Osteoblast (primary cell): ENCODE data around the gene CD300LB. TPM values are rescaled to one million over a fixed set of nuclear protein-coding genes. Genes with fewer than 3 reads are reported as not detected.

Experiments used
- DNase-seq: peaks from one replicate; pipeline ENCODE4 v3.0.0; 2011; ENCODE audit warnings: low spot score, mixed read lengths; ENCODE audit not compliant: insufficient read length; ENCODE audit errors: missing footprints
- H2AFZ ChIP-seq: 2 replicates; pipeline ENCODE4 v1.6.0; 2011; ENCODE audit warnings: mild to moderate bottlenecking, low read length
- H3K27ac ChIP-seq: 2 replicates; pipeline ENCODE4 v1.5.1; 2011; ENCODE audit warnings: mild to moderate bottlenecking, low read depth, low read length, moderate library complexity
- H3K27me3 ChIP-seq: 2 replicates; pipeline ENCODE4 v1.6.0; 2012; ENCODE audit warnings: mild to moderate bottlenecking, control low read depth, inconsistent platforms, low read length, moderate library complexity; ENCODE audit not compliant: insufficient read depth
- H3K36me3 ChIP-seq: 2 replicates; pipeline ENCODE4 v1.5.1; 2011; ENCODE audit warnings: mild to moderate bottlenecking, low read length, control low read depth, moderate library complexity; ENCODE audit not compliant: insufficient read depth
- H3K4me1 ChIP-seq: 2 replicates; pipeline ENCODE4 v1.5.1; 2011; ENCODE audit warnings: mild to moderate bottlenecking, low read length, control low read depth, moderate library complexity; ENCODE audit not compliant: insufficient read depth
- H3K4me2 ChIP-seq: 2 replicates; pipeline ENCODE4 v1.6.0; 2011; ENCODE audit warnings: mild to moderate bottlenecking, low read length; ENCODE audit not compliant: insufficient read depth
- H3K4me3 ChIP-seq: fragments of 200-600 bp; sonication (generic); 3 replicates; pipeline ENCODE4 v1.5.1; 2012; ENCODE audit warnings: mild to moderate bottlenecking, low read length, inconsistent platforms; ENCODE audit not compliant: insufficient read depth
- H3K79me2 ChIP-seq: 2 replicates; pipeline ENCODE4 v1.6.0; 2012; ENCODE audit warnings: mild to moderate bottlenecking, low read length, control low read depth, inconsistent platforms; ENCODE audit not compliant: insufficient read depth
- H3K9me3 ChIP-seq: 2 replicates; pipeline ENCODE4 v1.5.1; 2011; ENCODE audit warnings: low read depth, low read length, control low read depth
- H4K20me1 ChIP-seq: 2 replicates; pipeline ENCODE4 v1.6.0; 2012; ENCODE audit warnings: mild to moderate bottlenecking, low read length, control low read depth; ENCODE audit not compliant: insufficient read depth
- total RNA-seq: library from RNA; depleted of rRNA; stranded (reverse); fragments of >200 nt; gene quantifications from 2 replicates; pipeline ENCODE4 v1.2.3, GENCODE V29; 2012
- TF ChIP-seq, protein P1 (sequence below): IDR thresholded peaks from 2 replicates; pipeline ENCODE4 v1.5.1; 2011; ENCODE audit warnings: mild to moderate bottlenecking, low read depth, low read length, moderate library complexity; ENCODE audit errors: extremely low read depth

CD300LB gene
- total RNA-seq, 1 donor, result not detected

DNA sequence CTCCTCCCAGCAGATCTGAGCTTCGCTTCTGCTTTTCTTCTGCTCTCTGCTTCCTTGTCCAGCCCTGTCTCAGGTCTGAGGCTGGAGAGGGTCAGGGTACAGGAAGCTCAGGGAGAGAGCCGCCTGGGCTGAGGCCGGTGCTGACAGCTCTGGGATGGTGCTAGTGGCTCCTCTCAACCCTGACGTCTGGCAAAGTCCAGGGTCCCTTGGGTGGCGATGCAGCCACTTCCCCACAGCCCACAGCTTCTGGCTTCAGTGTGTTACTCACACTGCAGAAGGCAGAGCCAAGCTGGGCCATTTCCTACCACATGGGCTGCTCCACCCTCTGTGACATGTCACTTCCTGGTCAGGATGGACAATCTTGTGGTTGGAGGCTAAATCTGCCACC, 14.6 kb upstream of the CD300LB start, which contains the start of gene CD300C:
Gene CD300C, minus strand, starts transcription at position 273 of the 388 bp plus-strand sequence. CDS start 333 bp downstream, outside the sequence.
- no peaks in the 10 kb centered on the region for H3K79me2 ChIP-seq
- no peaks in the 10 kb centered on the region for H3K36me3 ChIP-seq
- no peaks in the 10 kb centered on the region for H3K27me3 ChIP-seq
- no peaks in the 10 kb centered on the region for H3K4me1 ChIP-seq
- H3K27ac ChIP-seq, result no peak within 1 kb of the TSS
- no peak within 1 kb of the TSS for H3K4me3 ChIP-seq
- no peaks in the 10 kb centered on the region for H3K9me3 ChIP-seq
- H4K20me1 ChIP-seq, result no peaks in the 10 kb centered on the region
- no peak within 1 kb of the TSS for H3K4me2 ChIP-seq
- TF ChIP-seq, protein P1, sequence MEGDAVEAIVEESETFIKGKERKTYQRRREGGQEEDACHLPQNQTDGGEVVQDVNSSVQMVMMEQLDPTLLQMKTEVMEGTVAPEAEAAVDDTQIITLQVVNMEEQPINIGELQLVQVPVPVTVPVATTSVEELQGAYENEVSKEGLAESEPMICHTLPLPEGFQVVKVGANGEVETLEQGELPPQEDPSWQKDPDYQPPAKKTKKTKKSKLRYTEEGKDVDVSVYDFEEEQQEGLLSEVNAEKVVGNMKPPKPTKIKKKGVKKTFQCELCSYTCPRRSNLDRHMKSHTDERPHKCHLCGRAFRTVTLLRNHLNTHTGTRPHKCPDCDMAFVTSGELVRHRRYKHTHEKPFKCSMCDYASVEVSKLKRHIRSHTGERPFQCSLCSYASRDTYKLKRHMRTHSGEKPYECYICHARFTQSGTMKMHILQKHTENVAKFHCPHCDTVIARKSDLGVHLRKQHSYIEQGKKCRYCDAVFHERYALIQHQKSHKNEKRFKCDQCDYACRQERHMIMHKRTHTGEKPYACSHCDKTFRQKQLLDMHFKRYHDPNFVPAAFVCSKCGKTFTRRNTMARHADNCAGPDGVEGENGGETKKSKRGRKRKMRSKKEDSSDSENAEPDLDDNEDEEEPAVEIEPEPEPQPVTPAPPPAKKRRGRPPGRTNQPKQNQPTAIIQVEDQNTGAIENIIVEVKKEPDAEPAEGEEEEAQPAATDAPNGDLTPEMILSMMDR, result no peak
- peak within 1 kb of the TSS; percentile 29 for H2AFZ ChIP-seq
- DNase-seq, result no peak

DNA sequence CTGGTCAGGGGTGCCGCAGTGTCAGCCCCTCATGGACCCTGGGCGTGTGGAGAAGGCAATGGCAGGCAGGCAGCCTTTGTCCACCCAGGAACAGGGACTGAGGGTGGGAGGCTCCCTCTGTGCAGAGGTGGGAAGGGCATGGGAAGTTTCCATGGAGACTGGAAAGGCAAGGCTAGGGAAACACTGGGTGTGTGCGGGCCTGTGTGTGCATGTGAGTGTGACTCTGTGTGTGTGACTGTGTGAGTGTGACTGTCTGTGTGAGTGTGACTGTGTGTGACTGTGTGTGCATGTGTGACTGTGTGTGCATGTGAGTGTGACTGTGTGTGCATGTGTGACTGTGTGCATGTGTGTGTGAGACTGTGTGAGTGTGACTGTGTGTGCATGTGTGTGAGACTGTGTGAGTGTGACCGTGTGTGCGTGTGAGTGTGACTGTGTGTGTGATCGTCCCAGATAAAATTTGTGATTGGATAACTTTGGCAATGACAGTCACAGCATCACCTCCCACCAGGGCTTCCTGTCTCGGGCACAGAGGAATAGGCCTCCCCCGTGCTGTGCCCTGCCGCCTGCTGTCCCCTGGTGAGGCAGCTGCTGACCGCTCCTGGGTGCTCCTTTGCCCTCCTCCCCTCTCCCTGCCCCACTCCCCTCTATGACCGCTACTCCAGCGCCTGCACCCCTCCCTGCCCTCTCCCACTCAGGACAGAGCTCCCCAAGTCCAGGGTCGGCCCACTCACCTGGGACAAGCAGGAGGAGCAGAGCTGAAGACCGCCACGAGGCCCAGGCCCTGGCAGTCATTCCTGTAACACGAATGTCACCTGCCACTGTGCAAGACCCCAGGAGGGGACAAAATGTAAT, 13.9 kb upstream of the CD300LB start:
- Histone ChIP-seq H3K27me3 (no peaks in the 10 kb centered on the region), H4K20me1 (no peaks in the 10 kb centered on the region), H3K9me3 (no peaks in the 10 kb centered on the region), H3K79me2 (no peaks in the 10 kb centered on the region), H2AFZ (peak overlapping the region; percentile 29), H3K27ac (no peak overlapping the region), H3K4me2 (no peak overlapping the region), H3K4me3 (no peak overlapping the region), H3K36me3 (no peaks in the 10 kb centered on the region), H3K4me1 (no peaks in the 10 kb centered on the region)
- DNase-seq, result peak; percentile 62
- TF ChIP-seq, protein P1, result no peak

DNA sequence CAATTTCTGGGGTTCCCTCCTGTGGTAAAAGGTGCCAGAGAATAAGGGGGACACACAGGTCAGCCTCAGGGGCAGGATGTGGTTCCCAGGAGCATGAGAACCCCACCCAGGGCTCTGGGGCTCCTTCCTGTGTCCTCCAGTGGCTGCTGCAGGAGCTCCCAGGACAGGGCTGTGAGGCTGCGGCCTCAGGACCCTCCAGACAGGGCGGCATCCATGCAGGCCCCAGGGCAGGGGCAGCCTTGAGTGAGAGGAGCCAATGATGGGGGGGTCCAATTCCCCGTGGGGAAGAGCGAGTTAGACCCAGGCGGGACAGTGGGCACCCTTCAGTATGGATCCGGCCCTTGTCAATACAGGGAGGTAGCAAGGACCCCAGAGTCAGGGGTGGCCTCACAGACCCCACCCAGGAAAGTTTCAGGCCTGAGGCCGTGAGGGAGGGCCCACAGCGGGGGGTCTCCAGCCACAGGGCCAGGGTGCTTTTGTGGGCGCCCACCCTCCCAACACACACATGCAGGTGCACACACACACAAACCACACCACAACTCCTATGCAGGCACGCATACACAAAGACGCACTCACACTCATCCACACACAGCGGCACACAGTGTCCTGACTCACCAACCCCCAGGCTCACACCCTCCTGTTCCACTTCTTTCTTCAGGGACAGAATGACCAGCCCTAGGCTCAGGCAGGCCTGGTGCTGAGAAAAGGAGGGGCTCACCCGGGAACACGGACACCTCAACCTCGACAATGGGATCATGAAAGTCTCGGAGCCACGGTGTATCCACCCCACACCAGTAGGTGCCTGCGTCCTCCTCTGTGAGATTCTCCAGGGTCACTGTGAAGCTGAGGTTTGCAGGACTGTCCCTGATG, 12.9 kb upstream of the CD300LB start:
- H3K4me2 ChIP-seq, result no peak overlapping the region
- H3K9me3 ChIP-seq, result no peaks in the 10 kb centered on the region
- peaks cover 4% of the 10 kb centered on the region for H3K27me3 ChIP-seq
- no peaks in the 10 kb centered on the region for H4K20me1 ChIP-seq
- H3K79me2 ChIP-seq, result no peaks in the 10 kb centered on the region
- H3K4me3 ChIP-seq, result no peak overlapping the region
- no peak overlapping the region for H2AFZ ChIP-seq
- no peaks in the 10 kb centered on the region for H3K4me1 ChIP-seq
- H3K27ac ChIP-seq, result no peak overlapping the region
- no peaks in the 10 kb centered on the region for H3K36me3 ChIP-seq
- TF ChIP-seq, protein P1, result no peak
- DNase-seq, result peak; percentile 43

DNA sequence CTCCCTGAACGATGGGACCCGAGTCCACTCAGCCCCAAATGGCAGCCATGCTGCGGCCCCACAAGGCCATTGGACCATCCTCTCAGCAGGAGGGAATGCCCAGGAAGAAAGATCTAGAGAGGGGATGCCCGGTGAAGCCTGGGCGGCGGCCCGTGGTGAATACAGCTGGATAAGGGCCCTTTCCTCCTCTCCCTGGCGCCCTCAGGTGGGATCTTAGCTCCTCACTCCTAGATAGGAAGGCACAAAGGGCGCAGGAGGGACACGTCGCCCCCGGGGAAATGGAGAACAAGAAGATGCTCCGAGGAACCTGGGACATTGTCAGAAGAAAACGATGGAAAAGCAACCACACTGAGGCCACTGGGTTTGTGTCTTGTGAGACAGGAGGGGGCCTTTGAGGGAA, 12.1 kb upstream of the CD300LB start:
- H3K79me2 ChIP-seq, result no peaks in the 10 kb centered on the region
- no peak for DNase-seq
- H3K4me2 ChIP-seq, result no peak overlapping the region
- no peaks in the 10 kb centered on the region for H3K9me3 ChIP-seq
- no peaks in the 10 kb centered on the region for H4K20me1 ChIP-seq
- no peak overlapping the region for H2AFZ ChIP-seq
- H3K36me3 ChIP-seq, result no peaks in the 10 kb centered on the region
- TF ChIP-seq, protein P1, result no peak
- no peaks in the 10 kb centered on the region for H3K4me1 ChIP-seq
- no peak overlapping the region for H3K4me3 ChIP-seq
- H3K27me3 ChIP-seq, result peaks cover 7% of the 10 kb centered on the region
- no peak overlapping the region for H3K27ac ChIP-seq
